Calu3 (cell line): ENCODE data around the gene HEBP2. TPM values are rescaled to one million over a fixed set of nuclear protein-coding genes. Genes with fewer than 3 reads are reported as not detected.
A peak's percentile ranks its signal among the peaks of the same experiment; 100 is the strongest.

Experiments
- BruUV-seq: library from RNA; stranded (reverse); fragments of 400-500 nt; replicated peaks from 2 replicates; lab custom pipeline; 2021; lab: Mats Ljungman, UMichigan
- CTCF ChIA-PET: fragments of 300-600 bp; sonication (Branson Sonifier 250); formaldehyde crosslinking; loops from one replicate; lab custom pipeline; 2022; ENCODE audit warnings: antibody characterized with exemption; lab: Charles Lee
- DNase-seq: peaks from one replicate; pipeline ENCODE4 v3.0.0; 2022
- H3K27ac Mint-ChIP-seq: one replicate; pipeline ENCODE4 v1.8.0; 2022; ENCODE audit warnings: mixed read lengths; ENCODE audit not compliant: unreplicated experiment
- H3K27me3 Mint-ChIP-seq: one replicate; pipeline ENCODE4 v1.8.0; 2022; ENCODE audit warnings: mixed read lengths; ENCODE audit not compliant: unreplicated experiment
- H3K36me3 Mint-ChIP-seq: one replicate; pipeline ENCODE4 v1.8.0; 2022; ENCODE audit warnings: mild to moderate bottlenecking, moderate library complexity, mixed read lengths; ENCODE audit not compliant: insufficient read depth, unreplicated experiment
- H3K4me1 Mint-ChIP-seq: one replicate; pipeline ENCODE4 v1.8.0; 2022; ENCODE audit warnings: mild to moderate bottlenecking, low read depth, mixed read lengths; ENCODE audit not compliant: unreplicated experiment
- H3K4me3 Mint-ChIP-seq: one replicate; pipeline ENCODE4 v1.8.0; 2022; ENCODE audit warnings: mild to moderate bottlenecking, low read depth, moderate library complexity, mixed read lengths; ENCODE audit not compliant: unreplicated experiment
- H3K9me3 Mint-ChIP-seq: one replicate; pipeline ENCODE4 v1.8.0; 2022; ENCODE audit warnings: low read depth, mixed read lengths; ENCODE audit not compliant: unreplicated experiment
- intact Hi-C: fragments of 100-400 bp; cut with micrococcal nuclease; formaldehyde crosslinking; loops from one replicate; pipeline ENCODE4 v1.10.0; 2022; ENCODE audit not compliant: unreplicated experiment
- total RNA-seq: library from RNA; stranded (reverse); gene quantifications from 2 replicates; pipeline ENCODE4 v1.2.3, GENCODE V29; 2022
- TF ChIP-seq, protein P1 (sequence below): fragments of 200-600 bp; IDR thresholded peaks from one replicate; pipeline ENCODE4 v1.8.0; 2022; ENCODE audit warnings: antibody characterized with exemption; ENCODE audit not compliant: unreplicated experiment

The HEBP2 gene
- total RNA-seq, 1 experiment from 2014 or later, result 33.4 TPM

DNA sequence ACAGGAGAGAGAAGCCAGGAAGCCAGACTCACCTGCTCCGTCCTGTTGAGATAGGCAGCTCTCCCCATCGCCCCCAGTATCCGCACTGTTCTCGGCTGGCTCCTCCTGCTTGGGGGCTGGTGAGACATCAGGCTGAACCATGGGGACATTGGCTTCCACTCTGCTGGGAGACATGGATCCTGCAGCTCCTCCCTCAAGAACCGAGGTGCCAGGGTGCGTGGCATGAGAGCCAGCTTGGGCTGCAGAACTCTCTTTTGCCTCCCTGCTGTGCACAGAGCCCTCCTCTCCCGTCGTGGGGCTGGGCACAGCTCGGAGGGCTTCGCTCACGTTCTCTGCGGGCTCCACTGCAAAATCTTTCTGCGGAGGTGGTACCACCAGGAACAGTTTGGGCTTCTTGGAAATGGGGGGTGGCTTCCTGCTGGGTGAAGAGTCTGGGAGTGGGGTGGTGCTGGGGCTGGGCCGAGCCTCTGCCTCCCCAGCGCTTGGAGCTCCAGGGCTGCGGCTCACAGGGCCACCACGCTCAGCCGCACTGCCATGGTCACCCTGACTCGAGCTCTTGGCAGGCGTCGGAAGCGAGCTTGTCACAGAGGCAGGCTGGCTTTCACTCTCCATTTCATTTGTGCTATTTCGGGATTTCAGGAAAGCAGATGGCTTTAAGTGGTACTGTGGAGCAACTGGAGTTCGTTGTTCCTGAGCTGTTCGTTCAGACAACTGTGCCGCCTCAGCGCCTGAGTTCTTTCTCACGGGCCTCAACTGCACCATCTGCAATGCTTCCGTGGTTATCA lies 26.5 kb downstream of the HEBP2 start:
- TF ChIP-seq, protein P1, sequence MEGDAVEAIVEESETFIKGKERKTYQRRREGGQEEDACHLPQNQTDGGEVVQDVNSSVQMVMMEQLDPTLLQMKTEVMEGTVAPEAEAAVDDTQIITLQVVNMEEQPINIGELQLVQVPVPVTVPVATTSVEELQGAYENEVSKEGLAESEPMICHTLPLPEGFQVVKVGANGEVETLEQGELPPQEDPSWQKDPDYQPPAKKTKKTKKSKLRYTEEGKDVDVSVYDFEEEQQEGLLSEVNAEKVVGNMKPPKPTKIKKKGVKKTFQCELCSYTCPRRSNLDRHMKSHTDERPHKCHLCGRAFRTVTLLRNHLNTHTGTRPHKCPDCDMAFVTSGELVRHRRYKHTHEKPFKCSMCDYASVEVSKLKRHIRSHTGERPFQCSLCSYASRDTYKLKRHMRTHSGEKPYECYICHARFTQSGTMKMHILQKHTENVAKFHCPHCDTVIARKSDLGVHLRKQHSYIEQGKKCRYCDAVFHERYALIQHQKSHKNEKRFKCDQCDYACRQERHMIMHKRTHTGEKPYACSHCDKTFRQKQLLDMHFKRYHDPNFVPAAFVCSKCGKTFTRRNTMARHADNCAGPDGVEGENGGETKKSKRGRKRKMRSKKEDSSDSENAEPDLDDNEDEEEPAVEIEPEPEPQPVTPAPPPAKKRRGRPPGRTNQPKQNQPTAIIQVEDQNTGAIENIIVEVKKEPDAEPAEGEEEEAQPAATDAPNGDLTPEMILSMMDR, result no peak
- Mint-ChIP-seq H3K27ac (no peak overlapping the region), H3K27me3 (no peaks in the 10 kb centered on the region), H3K36me3 (peaks cover 20% of the 10 kb centered on the region), H3K4me1 (no peaks in the 10 kb centered on the region), H3K9me3 (no peaks in the 10 kb centered on the region), H3K4me3 (no peak overlapping the region)
- no peak for DNase-seq
- CTCF ChIA-PET, result interaction anchor here (0.6 to 1.6 kb wide), 3 partner anchors 25 to 90 kb away, joined by 3 to 6 read pairs (median 3); no protein-coding TSS in a partner anchor
- BruUV-seq, result TSS peak; percentile 9
- intact Hi-C loops, result no loop called here

- TF ChIP-seq, protein P1, result no peak
- intact Hi-C loops, result no loop called here
Measured at GRCh38 chr6:138431256-138432062, 27.4 kb downstream of the HEBP2 start.

DNA sequence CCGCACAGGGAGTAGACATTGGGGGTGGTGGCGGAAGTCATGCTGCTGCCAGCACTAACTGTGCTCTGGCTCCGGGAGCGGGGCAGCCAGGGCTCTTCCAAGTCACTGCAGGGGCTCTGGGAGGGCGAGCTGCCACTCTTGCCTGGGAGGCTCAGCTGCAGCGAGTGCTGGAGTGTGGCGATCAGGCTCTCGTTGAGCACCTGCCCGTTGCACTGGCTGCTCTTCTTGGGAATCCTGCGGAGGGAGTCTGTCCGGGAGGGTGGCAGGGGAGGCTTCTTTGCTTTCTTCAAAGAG lies 28.0 kb downstream of the HEBP2 start:
- no peak for DNase-seq
- intact Hi-C loops, result no loop called here

More at GRCh38 chr6:138431256-138432062, 27.4 kb downstream of the HEBP2 start:
- peaks cover 20% of the 10 kb centered on the region for H3K36me3 Mint-ChIP-seq
- CTCF ChIA-PET, result interaction anchor here (1.6 kb wide), 1 partner anchor 24 kb away, joined by 3 read pairs; no protein-coding TSS in a partner anchor
- BruUV-seq, result no TSS peak
- no peak overlapping the region for H3K27ac Mint-ChIP-seq
- no peak overlapping the region for H3K4me3 Mint-ChIP-seq
- H3K4me1 Mint-ChIP-seq, result no peaks in the 10 kb centered on the region
- DNase-seq, result no peak
- H3K9me3 Mint-ChIP-seq, result no peaks in the 10 kb centered on the region
- H3K27me3 Mint-ChIP-seq, result no peaks in the 10 kb centered on the region

DNA sequence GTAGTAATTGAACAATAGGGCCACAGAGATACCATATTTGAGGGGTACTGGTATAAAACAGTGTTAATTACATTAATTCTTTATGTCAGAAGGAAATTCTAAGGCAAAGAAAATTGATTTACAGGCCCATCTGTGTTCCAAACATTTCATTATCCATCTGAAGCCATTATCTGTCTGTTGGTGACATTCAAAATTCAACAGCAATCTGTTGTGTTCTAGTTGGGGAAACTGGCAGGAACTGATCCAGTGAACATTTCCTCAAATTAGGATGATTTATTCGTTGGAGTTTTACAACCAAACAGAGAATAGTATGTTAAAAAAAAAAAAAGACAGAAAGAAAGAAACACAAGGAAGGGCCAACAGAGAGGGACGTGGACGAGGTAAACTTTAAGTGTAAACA lies 30.1 kb downstream of the HEBP2 start:
- intact Hi-C loops, result no loop called here
- DNase-seq, result no peak
- BruUV-seq, result no TSS peak
- no peaks in the 10 kb centered on the region for H3K4me1 Mint-ChIP-seq
- CTCF ChIA-PET, result no interaction called here
- no peaks in the 10 kb centered on the region for H3K27me3 Mint-ChIP-seq
- no peaks in the 10 kb centered on the region for H3K9me3 Mint-ChIP-seq
- H3K36me3 Mint-ChIP-seq, result peaks cover 15% of the 10 kb centered on the region
- H3K27ac Mint-ChIP-seq, result no peak overlapping the region
- no peak overlapping the region for H3K4me3 Mint-ChIP-seq
- TF ChIP-seq, protein P1, result no peak

More for the DNA sequence above, 28.0 kb downstream of the HEBP2 start:
- H3K27ac Mint-ChIP-seq, result no peak overlapping the region
- CTCF ChIA-PET, result no interaction called here
- H3K4me1 Mint-ChIP-seq, result no peaks in the 10 kb centered on the region
- H3K9me3 Mint-ChIP-seq, result no peaks in the 10 kb centered on the region
- H3K4me3 Mint-ChIP-seq, result no peak overlapping the region
- H3K27me3 Mint-ChIP-seq, result no peaks in the 10 kb centered on the region
- TF ChIP-seq, protein P1, result no peak
- TSS peak; percentile 16 for BruUV-seq
- H3K36me3 Mint-ChIP-seq, result peaks cover 20% of the 10 kb centered on the region
